AG10803 (cell line): ENCODE results near the gene LCN1.
A peak's percentile ranks its signal among the peaks of the same experiment; 100 is the strongest.

Experiments
- DNase-seq: peaks from one replicate; pipeline ENCODE4 v3.0.0; 2010; ENCODE audit warnings: low read depth
- H3K4me3 ChIP-seq: 2 replicates; pipeline ENCODE4 v1.5.1; 2011; ENCODE audit warnings: mild to moderate bottlenecking, low read length, control low read depth
- CTCF ChIP-seq: conservative IDR thresholded peaks from 2 replicates; pipeline ENCODE4 v1.5.1; 2011; ENCODE audit warnings: mild to moderate bottlenecking, low read length, control low read depth, inconsistent platforms

The LCN1 gene

GRCh38 chr9:135522137-135522877 lies 1.1 kb downstream of the LCN1 start:
- no peak for TF ChIP-seq CTCF
- DNase-seq: no peak
- no peak overlapping the region for H3K4me3 ChIP-seq

- no peak for TF ChIP-seq CTCF
- no peak overlapping the region for H3K4me3 ChIP-seq
- DNase-seq: no peak
These were observed 1.7 kb downstream of the LCN1 start for GRCh38 chr9:135522931-135523330.

GRCh38 chr9:135523521-135524129 lies 2.4 kb downstream of the LCN1 start:
- H3K4me3 ChIP-seq: no peak overlapping the region
- no peak for TF ChIP-seq CTCF
- DNase-seq: no peak

GRCh38 chr9:135524130-135524861 lies 3.1 kb downstream of the LCN1 start:
- no peak overlapping the region for H3K4me3 ChIP-seq
- TF ChIP-seq CTCF: no peak
- DNase-seq: peak; percentile 26

- TF ChIP-seq CTCF: no peak
- DNase-seq: no peak
- no peak overlapping the region for H3K4me3 ChIP-seq
These were observed 4.2 kb downstream of the LCN1 start for GRCh38 chr9:135525241-135526088.

GRCh38 chr9:135526089-135526729 lies 5.0 kb downstream of the LCN1 start:
- DNase-seq: no peak

More at GRCh38 chr9:135526089-135526729, 5.0 kb downstream of the LCN1 start:
- no peak overlapping the region for H3K4me3 ChIP-seq
- no peak for TF ChIP-seq CTCF
